ENCODE measurements around the gene OTOS.

OTOS gene

GRCh38 chr2:240140511-240140910 lies at the start of gene OTOS:
Gene OTOS, minus strand, starts transcription at chr2:240140658. Its CDS starts 332 bp downstream, at chr2:240140326.
- peak; percentile 90 for DNase-seq

- no peak for DNase-seq
Measured at GRCh38 chr2:240189686-240190085, 49.2 kb upstream of the OTOS start.

- DNase-seq: no peak
Measured at GRCh38 chr2:240187989-240188590, 47.6 kb upstream of the OTOS start.

- DNase-seq: no peak
Measured at GRCh38 chr2:240186191-240186725, 45.8 kb upstream of the OTOS start.

- DNase-seq: no peak
Measured at GRCh38 chr2:240184656-240185055, 44.2 kb upstream of the OTOS start.

- DNase-seq: no peak
Measured at GRCh38 chr2:240183875-240184590, 43.6 kb upstream of the OTOS start.

- no peak for DNase-seq
Measured at GRCh38 chr2:240183006-240183874, 42.8 kb upstream of the OTOS start.

- DNase-seq: no peak
Measured at GRCh38 chr2:240182476-240182875, 42.0 kb upstream of the OTOS start.

- DNase-seq: no peak
Measured at GRCh38 chr2:240182001-240182400, 41.5 kb upstream of the OTOS start.

GRCh38 chr2:240179941-240180666 lies 39.6 kb upstream of the OTOS start:
- no peak for DNase-seq

- DNase-seq: peak; percentile 16
Measured at GRCh38 chr2:240179186-240179815, 38.8 kb upstream of the OTOS start.

- no peak for DNase-seq
Measured at GRCh38 chr2:240178564-240178963, 38.1 kb upstream of the OTOS start.

GRCh38 chr2:240174496-240174895 lies 34.0 kb upstream of the OTOS start:
- DNase-seq: no peak

GRCh38 chr2:240172071-240172895 lies 31.8 kb upstream of the OTOS start:
- DNase-seq: no peak

- DNase-seq: no peak
Measured at GRCh38 chr2:240170883-240171282, 30.4 kb upstream of the OTOS start.

- DNase-seq: no peak
Measured at GRCh38 chr2:240170354-240170735, 29.9 kb upstream of the OTOS start.

GRCh38 chr2:240169486-240170353 lies 29.3 kb upstream of the OTOS start:
- no peak for DNase-seq

- DNase-seq: no peak
Measured at GRCh38 chr2:240168546-240169361, 28.3 kb upstream of the OTOS start.

- DNase-seq: no peak
Measured at GRCh38 chr2:240168041-240168440, 27.6 kb upstream of the OTOS start.

GRCh38 chr2:240167588-240167880 lies 27.1 kb upstream of the OTOS start:
- DNase-seq: no peak
